ENCODE results near the gene CHAT.

DNA sequence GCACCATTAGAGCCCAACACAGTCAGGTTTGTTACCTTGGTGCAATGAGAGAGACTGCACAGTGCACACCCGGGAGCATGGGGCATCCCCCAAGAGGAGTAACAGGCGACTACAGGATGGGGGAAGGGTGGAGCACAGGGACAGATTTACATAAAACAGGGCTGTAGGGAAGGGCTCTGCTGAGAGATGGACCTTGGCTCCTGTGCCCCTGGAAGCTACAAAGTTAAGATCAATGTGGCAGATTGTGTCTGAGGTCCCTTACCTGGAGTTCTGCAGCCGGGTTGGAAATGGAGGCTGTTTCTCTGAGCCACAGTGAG is 17.4 kb upstream of the CHAT start:
- TF ChIP-seq, protein P1, sequence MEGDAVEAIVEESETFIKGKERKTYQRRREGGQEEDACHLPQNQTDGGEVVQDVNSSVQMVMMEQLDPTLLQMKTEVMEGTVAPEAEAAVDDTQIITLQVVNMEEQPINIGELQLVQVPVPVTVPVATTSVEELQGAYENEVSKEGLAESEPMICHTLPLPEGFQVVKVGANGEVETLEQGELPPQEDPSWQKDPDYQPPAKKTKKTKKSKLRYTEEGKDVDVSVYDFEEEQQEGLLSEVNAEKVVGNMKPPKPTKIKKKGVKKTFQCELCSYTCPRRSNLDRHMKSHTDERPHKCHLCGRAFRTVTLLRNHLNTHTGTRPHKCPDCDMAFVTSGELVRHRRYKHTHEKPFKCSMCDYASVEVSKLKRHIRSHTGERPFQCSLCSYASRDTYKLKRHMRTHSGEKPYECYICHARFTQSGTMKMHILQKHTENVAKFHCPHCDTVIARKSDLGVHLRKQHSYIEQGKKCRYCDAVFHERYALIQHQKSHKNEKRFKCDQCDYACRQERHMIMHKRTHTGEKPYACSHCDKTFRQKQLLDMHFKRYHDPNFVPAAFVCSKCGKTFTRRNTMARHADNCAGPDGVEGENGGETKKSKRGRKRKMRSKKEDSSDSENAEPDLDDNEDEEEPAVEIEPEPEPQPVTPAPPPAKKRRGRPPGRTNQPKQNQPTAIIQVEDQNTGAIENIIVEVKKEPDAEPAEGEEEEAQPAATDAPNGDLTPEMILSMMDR (IDR thresholded peaks at IDR 0.05): no peak
- TF ChIP-seq POLR2AphosphoS5 (IDR thresholded peaks at IDR 0.05): no peak
